Endothelial cell of umbilical vein (primary cell): Measurements from ENCODE around the gene DHRS7B.

Experiments used
- POLR2A ChIP-seq: IDR thresholded peaks from 2 replicates; pipeline ENCODE4 v1.6.1; 2012; ENCODE audit warnings: low read depth, mild to moderate bottlenecking, control low read depth, low read length
- TF ChIP-seq, protein P1 (sequence below), 2 donors: IDR thresholded peaks; 1 replicate in 1 of 2; 2 replicates in 1 of 2; pipeline ENCODE4 v1.5.1; 2011; ENCODE audit warnings: low read length in 2 of 2, mild to moderate bottlenecking in 2 of 2, moderate library complexity in 2 of 2, control low read depth in 1 of 2, inconsistent platforms in 1 of 2, low read depth in 1 of 2; ENCODE audit not compliant: insufficient read depth in 1 of 2; ENCODE audit errors: extremely low read depth in 1 of 2

DNA sequence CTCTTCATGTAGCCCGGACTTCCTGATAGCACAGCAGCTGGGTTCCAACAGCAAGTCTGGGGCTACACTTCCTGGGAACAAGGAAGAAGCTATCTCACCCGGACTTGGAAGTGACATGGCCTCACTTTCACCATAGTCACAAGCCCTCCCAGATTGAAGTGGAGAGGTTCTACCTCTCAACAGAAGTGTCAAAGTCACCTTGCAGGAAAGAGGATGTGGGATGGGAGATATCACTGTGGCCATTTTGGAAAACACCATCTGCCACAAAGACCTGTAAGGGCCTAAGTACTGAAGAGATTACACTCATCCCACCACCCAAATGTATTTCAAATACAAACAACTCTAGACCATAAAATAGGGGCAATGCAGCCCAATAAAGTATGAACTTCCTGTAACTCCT lies 29.9 kb upstream of the DHRS7B start:
- TF ChIP-seq, protein P1, sequence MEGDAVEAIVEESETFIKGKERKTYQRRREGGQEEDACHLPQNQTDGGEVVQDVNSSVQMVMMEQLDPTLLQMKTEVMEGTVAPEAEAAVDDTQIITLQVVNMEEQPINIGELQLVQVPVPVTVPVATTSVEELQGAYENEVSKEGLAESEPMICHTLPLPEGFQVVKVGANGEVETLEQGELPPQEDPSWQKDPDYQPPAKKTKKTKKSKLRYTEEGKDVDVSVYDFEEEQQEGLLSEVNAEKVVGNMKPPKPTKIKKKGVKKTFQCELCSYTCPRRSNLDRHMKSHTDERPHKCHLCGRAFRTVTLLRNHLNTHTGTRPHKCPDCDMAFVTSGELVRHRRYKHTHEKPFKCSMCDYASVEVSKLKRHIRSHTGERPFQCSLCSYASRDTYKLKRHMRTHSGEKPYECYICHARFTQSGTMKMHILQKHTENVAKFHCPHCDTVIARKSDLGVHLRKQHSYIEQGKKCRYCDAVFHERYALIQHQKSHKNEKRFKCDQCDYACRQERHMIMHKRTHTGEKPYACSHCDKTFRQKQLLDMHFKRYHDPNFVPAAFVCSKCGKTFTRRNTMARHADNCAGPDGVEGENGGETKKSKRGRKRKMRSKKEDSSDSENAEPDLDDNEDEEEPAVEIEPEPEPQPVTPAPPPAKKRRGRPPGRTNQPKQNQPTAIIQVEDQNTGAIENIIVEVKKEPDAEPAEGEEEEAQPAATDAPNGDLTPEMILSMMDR (IDR thresholded peaks at IDR 0.05; ENCODE audit: extremely low read depth in 1 of 2, insufficient read depth in 1 of 2, low read depth in 1 of 2, low read length in 2 of 2) = no peak
- TF ChIP-seq POLR2A = no peak
